Activated T-cell treated with anti-CD3 and anti-CD28 coated beads, Interleukin-2, amount 50 U/mL, for 72 hours (primary cell): Measurements from ENCODE around the gene ADISSP. TPM values are rescaled to one million over a fixed set of nuclear protein-coding genes. Genes with fewer than 3 reads are reported as not detected.

Source experiments
- total RNA-seq, 2 donors: library from RNA; stranded (reverse); gene quantifications; one replicate each; pipeline ENCODE4 v1.2.3, GENCODE V29; 2022

Gene ADISSP
- total RNA-seq, 2 donors from 2014 or later = 26.3 to 35.8 TPM

Other genes with a start within 250 kb of the ADISSP start
- gene GFRA4, start 104.4 kb downstream of the ADISSP start, total RNA-seq = not detected
- gene ADAM33, start 85.7 kb downstream of the ADISSP start, total RNA-seq = not detected
- gene SIGLEC1, start 55.2 kb downstream of the ADISSP start, total RNA-seq = under 1 TPM in 1 of 2 donors, not detected in 1; 0.02 TPM
- not detected for gene HSPA12B, start 35.1 kb downstream of the ADISSP start, total RNA-seq
- gene SPEF1, start 13.7 kb upstream of the ADISSP start, total RNA-seq = under 1 TPM; 0.48 to 0.49 TPM
- 10 to 100 TPM; 30.4 to 31.5 TPM for gene CENPB, start 19.0 kb upstream of the ADISSP start, total RNA-seq
- 100 to 1,000 TPM; 121 to 128 TPM for gene CDC25B, start 28.6 kb upstream of the ADISSP start, total RNA-seq
- gene AP5S1, start 52.8 kb upstream of the ADISSP start, total RNA-seq = 10 to 100 TPM; 10.3 to 13.7 TPM
- gene MAVS, start 79.1 kb upstream of the ADISSP start, total RNA-seq = 10 to 100 TPM; 27.9 to 29.8 TPM
- gene PANK2, start 121.6 kb upstream of the ADISSP start, total RNA-seq = 10 to 100 TPM; 60.6 to 67.4 TPM
- 10 to 100 TPM; 13.4 to 16.4 TPM for gene RNF24, start 247.8 kb upstream of the ADISSP start, total RNA-seq